HG03103 (cell line): ENCODE results near the gene TRAF3.
"Not testable (repeated sequence)": the region's sequence is repeated elsewhere in the genome, so short reads cannot be mapped to it uniquely, and the experiment has no call there.

ENCODE experiments used
- ATAC-seq: cut with Tn5 transposase; IDR thresholded peaks from one replicate; pipeline ENCODE4 v1.9.1; 2021; ENCODE audit warnings: low read depth; ENCODE audit not compliant: unreplicated experiment

TRAF3 gene

DNA sequence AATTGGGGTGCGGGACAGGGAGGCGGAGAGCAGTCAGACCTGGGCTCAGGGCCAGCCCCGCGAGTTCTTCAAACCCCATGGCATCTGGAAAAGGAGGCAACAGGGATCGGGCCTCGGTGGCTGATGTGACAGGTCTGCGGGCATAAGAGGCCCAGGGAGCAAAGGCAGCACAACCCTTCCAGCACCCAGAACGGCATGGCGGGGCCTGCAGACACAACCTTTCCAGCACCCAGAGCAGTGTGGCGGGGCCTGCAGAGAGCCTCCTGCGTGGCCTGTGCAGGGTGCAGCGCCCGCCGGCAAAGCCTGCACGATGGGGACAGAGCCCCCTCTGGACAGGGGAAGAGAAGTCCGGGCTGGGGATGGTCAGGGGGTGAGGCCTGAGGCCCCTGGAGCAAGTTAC is 26.2 kb upstream of the TRAF3 start:
- no peak for ATAC-seq

GRCh38 chr14:102752239-102752847 is 24.9 kb upstream of the TRAF3 start:
- no peak for ATAC-seq

- no peak for ATAC-seq
Measured at GRCh38 chr14:102754370-102755262, 22.6 kb upstream of the TRAF3 start.

DNA sequence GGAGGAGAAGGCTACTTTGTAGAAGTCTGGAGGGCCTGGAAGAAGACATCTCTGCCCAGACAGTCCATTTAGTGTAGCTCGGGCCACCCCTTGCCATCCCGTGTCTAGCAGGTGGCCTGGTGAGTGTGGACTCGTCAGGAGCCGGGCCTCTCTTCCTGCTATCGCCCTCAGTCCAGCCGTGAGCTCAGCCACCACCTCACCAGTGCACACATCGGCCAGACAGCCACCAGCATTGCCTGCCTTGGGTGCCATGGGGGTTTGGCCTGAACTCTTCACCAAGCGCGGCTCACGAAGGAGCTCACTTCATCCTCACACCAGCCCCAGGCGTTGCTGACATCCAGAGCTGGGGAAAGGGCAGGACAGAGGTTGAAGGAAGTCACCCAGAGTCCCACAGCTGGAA is 19.6 kb upstream of the TRAF3 start:
- no peak for ATAC-seq

GRCh38 chr14:102758087-102758486 is 19.2 kb upstream of the TRAF3 start:
- ATAC-seq: no peak

DNA sequence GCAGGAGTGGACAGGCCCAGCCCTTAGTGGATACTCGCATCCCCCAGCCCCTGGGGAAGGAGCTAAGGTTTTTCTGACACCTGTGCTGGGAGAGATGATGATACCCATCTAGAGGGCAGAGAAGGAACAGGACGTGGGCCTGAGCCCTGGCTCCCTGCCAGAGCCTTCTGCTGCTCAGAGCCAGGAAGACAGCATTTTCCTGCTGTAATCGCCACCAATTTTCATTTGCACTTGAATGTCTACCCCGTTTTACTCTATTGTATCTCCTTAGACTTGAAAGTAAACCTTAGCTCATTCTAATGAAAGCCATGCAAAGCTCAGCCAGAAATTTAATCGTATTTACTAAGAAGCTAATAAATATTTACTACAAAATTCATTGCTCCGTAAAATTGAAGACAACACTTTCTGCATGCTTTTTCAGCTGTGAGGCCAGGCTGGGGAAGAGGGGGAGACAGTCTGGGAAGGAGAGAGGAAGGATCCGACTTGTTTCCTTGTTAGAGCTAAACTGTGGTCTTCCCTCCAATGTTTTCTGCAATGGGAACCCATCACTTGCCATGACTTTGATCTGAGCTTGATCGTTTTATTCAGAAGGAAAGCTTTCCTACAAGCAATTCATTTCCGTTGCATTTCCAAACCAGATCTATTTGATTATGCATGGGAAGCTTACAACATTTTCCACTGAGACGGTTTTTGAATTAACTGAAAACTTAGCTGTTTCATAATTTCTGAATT is 17.6 kb upstream of the TRAF3 start:
- no peak for ATAC-seq

GRCh38 chr14:102760496-102761193 is 16.6 kb upstream of the TRAF3 start:
- no peak for ATAC-seq

DNA sequence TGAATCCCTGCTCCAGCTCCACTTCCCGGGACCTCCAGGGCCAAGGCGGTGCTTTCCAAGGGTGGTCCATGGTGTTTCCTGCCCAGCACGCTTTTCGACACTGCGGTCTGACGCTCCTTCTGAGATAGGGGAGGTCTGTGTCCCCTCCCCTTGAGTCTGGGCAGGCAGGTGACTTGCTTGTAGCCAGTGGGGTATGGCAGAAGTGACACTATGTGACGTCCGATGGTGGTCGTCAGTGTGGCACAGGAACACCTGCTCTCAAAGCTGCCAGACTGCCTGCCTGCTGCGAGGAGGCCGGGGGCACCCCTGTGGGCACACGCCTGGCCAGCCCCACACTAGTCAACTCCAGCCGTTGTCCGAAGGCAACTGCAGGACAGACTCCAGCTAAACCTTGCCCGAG is 16.0 kb upstream of the TRAF3 start:
- no peak for ATAC-seq

DNA sequence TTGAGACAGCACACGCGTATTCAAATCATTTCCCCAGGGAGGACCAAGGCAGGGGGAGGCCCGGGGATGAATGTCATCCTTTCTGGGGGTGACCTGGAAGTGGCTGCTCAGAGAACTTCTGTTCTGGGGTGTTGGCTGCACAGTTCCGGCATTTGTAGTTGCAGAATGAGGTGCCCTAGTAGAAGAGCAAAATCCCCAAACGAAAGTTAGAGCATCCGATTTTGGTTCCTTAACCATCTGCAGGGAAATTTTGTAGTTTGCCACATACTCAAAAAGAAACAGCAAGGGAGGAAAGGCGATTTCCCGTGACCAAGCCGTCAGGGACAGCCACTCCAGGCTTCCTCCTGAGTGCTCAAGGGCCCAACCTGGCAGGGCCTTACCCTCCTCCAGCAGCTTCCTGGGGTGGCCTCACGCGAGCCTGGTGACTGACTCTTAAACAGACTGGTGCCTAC is 13.0 kb upstream of the TRAF3 start:
- peak; percentile 45 for ATAC-seq

DNA sequence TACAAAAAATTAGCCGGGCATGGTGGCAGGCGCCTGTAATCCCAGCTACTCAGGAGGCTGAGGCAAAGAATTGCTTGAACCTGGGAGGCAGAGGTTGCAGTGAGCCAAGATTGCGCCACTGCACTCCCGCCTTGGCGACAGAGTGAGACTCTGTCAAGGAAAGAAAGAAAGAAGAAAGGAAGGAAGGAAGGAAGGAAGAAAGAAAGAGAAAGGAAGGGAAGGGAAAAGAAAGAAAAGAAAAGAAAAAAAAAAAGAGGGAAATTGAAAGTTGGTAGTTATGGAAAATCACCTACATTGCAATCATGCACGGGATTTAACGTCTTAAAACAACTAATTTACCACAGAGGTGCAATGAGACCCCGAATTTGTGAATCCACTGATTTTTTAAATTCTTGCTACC is 11.5 kb upstream of the TRAF3 start:
- not testable (repeated sequence) for ATAC-seq

DNA sequence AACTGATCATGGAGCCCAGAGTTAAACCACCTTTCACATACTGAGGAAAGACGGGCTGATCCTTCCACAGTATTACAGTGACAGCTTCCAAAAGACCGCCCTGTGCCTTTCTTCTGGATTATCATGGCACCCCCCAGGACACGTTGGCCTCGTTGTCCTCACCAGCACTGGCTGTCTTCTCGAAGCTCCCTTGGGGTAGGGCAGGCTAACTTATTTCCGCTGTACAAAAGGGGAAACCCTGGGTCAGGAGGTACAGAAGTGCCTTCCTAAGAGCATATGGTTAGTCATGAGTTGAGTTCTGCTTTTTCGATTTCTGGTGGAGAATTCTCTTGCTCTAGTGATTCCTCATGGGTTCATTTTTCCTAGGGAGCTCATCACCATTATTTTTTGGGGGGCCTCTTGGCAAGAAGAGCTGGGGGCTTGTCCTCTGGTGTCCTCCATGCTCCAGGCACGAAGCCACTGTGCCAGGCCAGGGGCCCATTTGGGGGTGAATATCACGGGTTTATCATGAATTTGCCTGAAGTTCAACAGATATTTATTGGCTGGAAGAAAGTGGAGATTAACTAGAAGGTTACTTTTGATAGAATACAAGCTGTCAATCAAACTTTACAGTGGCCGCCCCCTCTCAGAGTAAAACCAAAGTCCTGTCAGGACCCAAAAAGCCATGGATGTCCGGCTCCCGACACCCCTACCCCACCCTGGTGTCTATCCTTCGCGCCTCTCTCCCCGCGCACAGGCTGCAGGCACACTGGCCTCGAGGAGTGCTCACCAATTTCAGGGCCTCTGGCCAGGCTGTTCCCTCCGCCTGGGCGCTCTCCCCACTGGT is 8.8 kb upstream of the TRAF3 start:
- peak; percentile 45 for ATAC-seq

- ATAC-seq: no peak
Measured at GRCh38 chr14:102769049-102769327, 8.3 kb upstream of the TRAF3 start.

DNA sequence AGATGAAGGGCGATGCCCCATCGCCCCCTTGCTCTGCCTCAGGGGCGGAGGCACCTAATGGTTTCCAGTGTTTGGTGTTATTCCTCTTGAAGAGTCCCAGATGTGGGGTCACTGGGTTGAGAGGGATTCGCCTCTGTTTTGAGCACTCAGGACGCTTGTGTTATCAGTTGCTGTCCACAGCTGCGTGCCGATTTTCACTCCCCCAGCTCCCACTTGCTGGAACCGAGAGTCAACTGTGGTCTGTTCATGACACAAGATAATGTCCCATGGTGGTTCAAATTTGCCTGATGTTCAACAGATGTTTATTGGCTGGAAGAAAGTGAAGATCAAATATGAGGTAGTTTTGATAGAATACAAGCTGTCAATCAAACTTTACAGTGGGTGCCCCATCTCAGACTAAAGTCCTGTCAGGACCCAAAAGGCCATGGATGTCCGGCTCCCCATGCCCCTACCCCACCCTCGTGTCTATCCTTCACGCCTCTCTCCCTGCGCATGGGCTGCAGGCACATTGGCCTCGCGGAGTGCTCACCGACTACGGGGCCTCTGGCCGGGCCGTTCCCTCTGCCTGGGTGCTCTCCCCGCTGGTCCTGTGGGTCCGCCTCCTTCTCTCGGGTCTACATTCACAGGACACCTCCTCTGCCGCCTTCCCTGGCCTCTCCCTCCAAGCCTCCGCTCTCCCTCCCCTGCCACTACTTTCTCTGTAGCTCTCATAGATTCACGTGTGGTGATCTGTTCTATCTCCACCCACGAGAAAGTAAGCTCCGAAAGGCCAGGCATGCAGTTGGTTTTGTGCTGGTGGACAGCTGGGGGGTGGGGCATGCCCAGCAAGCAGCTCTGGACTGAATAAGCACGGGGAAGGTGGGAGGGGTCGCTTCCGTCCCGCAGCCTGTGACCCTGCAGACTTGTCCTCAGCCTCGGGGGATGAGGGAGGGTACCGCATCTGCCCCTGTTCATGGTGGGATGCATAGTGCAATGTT is 6.8 kb upstream of the TRAF3 start:
- no peak for ATAC-seq

- ATAC-seq: no peak
Measured at GRCh38 chr14:102771144-102771543, 6.1 kb upstream of the TRAF3 start.

DNA sequence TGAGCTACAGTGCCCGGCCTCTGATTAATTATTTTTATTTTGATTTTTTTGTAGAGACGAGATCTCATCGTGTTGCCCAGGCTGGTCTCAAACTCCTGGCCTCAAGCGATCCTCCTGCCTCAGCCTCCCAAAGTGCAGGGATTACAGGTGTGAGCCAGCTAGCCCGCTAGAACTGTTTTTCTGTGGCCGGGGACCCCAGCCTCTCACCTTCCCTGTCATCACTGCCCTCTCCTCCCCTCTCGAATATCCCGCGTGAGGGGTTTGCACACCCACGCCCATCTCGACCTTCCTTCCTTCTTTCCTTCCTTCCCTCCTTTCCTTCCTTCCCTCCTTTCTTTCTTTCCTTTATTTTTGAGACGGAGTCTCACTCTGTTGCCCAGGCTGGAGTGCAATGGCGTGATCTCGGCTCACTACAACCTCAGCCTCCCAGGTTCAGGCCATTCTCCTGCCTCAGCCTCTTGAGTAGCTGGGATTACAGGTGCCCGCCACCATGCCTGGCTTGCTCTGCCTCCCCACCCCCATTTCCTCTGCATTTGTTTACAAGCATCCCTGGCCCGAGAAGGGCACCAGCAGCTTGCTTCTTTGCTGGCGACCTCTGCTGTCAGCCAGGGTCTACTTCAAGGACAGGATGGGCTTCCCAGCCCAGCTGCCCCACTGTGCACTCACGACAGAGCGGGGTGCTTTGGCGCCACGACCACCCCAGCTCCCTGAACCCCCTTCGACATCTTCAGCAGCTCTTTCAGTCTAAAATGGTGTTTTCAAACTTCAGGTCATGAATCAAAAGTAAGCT is 4.3 kb upstream of the TRAF3 start:
- ATAC-seq: no peak

DNA sequence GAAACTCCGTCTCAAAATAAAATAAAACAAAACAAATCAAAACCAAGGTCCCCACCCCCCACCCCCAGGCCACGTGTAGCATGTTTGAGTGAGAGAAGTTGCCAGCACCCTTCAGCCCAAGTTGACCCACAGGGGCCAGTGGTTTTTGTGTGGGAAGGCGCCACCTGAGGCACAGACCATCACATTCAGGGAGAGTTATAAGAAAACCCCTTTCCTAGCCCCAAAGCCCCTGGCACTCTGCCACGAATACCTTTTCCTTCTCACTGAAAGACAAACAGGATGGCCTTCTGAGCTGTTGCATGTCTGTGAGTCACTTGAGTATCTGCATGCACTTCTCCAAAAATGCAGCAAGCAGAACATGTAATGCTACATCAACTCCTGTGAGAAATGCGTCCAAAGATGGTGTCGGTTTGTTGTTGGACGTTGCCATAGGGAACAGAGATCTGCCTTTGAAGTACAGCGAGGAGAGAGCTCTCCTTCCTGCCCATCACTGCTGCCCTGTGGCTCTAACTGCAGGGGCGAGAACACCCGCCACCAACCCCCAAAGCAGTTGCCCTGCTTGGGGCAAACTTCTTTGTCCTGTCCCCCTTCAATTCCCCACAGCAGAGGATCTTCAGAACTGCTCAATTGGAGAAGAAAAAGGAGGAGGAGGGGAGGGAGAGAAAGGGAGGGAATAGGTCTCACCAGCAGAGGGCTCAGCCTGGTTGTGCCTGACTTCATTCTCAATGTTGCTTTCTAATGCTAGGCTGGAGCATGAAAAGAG is 2.7 kb upstream of the TRAF3 start:
- no peak for ATAC-seq
